ENCODE data around the gene UGP2.

Gene UGP2

DNA sequence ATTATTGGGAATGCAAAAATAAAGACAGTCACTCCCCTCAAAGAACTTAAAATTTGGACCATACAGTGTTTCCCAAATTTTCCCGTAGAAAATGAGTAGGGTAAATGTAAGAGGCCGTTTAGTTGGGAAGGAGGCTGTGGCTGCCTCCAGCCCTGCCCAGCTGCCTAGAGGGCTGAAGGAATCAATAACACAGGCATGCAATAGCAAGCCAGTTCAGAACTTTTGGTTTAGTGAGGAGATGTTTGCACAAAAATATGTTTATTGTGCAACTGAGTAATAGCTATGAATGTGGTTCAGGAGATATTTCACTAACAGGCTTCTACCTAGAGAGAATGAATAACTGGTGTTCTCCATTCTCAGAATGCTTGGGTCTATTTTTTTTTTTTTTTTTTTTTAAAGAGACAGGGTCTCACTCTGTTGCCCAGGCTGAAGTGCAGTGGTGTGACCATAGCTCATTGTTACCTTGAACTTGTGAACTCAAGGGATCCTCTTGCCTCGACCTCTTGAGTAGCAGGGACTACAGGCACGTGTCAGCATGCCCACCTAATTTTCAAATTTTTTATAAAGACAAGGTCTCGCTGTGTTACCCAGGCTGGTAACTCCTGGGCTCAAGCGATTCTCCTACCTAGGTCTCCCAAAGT is 23.6 kb downstream of the UGP2 start:
- DNase-seq (ENCODE audit: low spot score) = peak; percentile 45

GRCh38 chr2:63866009-63866709 is 24.5 kb downstream of the UGP2 start:
- DNase-seq (ENCODE audit: low spot score) = no peak

DNA sequence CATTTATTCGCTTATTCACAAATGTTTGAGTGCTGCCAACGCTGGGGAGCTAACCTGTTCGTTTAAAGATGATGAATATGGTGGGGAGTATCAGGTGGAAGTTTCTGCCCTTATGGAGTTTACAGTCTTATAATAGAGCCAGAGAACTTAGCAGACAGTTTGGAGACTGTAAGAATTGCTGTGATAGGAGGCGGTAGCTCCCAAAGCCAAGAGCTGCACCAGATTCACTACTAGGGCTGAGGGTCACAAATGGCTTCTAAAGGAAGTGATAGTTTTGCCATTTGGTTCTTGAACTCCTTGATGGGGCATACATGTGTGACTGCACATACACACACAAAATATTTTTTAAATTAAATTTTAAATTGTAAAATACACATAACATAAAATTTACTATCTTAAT is 29.0 kb downstream of the UGP2 start:
- DNase-seq (ENCODE audit: low spot score) = no peak

GRCh38 chr2:63871864-63872263 is 30.2 kb downstream of the UGP2 start:
- DNase-seq (ENCODE audit: low spot score) = no peak

DNA sequence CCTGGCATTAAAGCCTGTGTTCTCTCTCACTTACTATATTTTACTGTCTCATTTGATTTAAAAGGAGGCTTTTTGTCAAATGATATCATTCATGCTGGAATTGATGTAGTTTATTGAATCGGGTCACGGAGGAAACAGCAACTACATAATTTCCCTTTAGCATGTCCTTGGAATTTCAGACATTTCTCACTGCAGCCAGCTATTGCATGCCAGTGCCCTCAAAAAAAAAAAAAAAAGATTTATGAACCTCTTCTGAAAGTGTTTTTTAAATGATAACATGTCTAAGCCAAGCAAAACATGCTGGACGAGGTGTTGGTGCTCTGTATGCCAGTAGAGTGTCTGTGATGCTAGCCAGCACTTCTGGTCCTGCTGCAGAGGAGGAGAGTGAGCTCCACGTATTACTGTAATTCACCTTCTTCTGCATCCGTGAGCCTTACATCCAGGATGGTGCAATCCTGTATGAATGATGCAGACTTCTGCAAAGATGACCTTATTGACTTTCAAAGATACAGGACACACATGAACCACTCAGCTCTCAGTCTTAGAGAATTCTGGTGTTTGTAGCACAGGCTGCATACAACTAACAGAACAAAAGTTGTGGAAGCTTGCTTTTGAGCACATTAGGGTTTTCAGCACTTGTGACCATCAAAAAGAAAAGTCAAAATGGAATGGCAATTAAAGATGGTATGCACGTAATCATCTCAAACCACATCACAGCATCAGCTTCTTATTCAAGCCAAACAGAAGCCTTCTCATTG is 31.1 kb downstream of the UGP2 start:
- no peak for DNase-seq (ENCODE audit: low spot score)

DNA sequence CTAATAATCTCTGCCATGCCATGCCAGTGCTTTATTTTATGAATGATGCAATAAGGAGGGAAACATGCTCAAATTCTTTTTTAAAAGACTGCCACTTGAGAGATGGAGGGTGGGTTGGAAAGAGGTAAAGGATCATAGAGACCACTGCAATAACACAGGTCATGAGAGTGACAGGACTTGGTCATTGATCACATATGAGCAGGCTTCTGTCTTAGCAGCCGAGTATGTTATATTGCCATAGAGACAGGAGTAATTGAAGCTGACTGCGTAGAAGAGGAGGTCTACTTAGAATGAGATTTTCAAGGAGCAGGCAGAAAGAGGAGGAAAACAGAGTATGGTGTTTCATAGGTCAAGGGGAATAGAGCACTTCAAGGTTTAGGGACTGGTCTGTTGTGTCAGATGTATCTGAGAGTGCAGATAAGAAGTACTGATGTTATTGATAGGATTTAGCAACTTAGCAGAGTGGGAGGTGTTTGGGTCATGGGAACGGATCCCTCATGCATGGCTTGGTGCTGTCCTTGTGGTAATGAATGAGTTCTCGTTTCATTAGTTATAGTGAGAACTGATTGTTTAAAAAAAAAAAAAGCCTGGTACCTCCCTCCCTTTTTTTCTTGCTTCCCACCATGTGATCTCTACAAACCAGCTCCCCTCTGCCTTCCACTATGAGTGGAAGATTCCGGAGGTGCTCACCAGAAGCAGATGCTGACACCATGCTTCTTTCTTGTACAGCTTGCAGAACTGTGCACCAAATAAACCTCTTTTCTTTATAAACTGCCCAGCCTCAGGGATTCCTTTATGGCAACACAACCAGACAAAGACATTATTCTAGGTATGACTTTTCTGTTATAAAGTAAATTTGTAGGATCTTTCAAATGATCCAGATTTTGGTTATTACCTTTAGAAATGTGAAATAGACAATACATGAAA is 32.8 kb downstream of the UGP2 start:
- DNase-seq (ENCODE audit: low spot score) = no peak

GRCh38 chr2:63875131-63875527 is 33.4 kb downstream of the UGP2 start:
- no peak for DNase-seq (ENCODE audit: low spot score)

- no peak for DNase-seq (ENCODE audit: low spot score)
Observed at GRCh38 chr2:63875559-63876245, 34.0 kb downstream of the UGP2 start.

- DNase-seq (ENCODE audit: low spot score) = no peak
Observed at GRCh38 chr2:63876311-63876710, 34.6 kb downstream of the UGP2 start.

GRCh38 chr2:63878486-63878885 is 36.8 kb downstream of the UGP2 start:
- no peak for DNase-seq (ENCODE audit: low spot score)

DNA sequence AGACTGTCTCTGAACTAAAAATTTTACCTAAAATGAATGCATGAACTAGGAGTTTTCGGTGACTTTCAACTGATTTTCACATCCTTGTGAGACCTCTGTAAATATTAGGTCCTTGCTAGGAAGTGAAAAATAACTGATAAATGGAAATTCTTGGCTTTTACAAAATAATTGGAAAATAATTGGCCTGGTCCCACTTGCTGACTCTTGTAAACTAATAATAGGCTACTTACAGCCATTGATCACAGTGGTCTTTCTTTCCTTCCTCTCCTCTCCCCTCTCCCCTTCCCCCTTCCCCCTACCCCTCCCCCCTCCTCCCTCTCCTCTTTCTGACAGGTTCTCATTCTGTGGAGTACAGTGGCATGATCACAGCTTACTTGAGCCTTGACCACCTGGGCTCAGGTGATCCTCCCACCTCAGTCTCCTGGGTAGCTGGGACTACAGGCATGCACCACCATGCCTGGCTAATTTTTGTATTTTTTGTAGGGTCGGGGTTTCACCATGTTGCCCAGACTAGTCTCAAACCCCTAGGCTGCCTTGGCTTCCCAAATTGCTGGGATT is 38.3 kb downstream of the UGP2 start:
- no peak for DNase-seq (ENCODE audit: low spot score)

- DNase-seq (ENCODE audit: low spot score) = no peak
Observed at GRCh38 chr2:63880625-63881024, 38.9 kb downstream of the UGP2 start.

DNA sequence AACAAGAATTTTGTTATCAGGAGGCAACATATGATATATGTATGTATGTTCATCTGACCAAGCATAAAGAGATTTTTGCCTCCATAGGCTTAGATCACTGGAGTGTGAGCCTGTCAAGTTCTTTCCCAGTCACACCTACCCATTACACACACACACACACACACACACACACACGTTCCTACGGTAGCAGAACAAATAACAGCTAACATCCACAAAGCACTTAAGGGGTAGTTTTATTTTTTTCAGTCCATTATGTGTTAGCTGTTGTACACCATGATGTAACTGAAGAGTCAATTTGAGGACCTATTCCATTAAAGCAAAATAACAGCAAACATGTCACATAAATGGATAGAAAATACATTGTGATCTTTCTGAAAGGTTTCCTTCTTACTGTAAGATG is 39.5 kb downstream of the UGP2 start:
- no peak for DNase-seq (ENCODE audit: low spot score)

- no peak for DNase-seq (ENCODE audit: low spot score)
Observed at GRCh38 chr2:63882395-63883105, 40.9 kb downstream of the UGP2 start.

DNA sequence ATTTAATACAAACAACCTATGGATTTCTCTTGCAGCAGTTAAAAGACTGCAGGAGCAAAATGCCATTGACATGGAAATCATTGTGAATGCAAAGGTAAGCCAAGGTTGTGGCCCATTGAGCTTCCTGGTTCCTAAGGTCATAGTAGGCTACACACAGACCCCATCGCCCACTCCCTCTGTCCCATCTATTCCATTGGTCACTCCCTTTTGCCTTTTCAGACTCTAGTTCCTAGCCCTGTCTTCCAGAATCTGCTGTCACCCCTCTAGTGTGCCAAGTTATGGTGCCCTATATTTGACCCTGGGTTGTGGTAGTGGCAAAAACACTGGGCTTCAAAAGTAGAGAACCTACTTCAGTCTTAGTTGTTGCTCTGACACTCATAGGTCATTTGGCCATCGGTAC is 44.7 kb downstream of the UGP2 start:
- no peak for DNase-seq (ENCODE audit: low spot score)

GRCh38 chr2:63888053-63888452 is 46.4 kb downstream of the UGP2 start:
- DNase-seq (ENCODE audit: low spot score) = no peak

GRCh38 chr2:63888490-63889402 is 47.0 kb downstream of the UGP2 start:
- peak; percentile 48 for DNase-seq (ENCODE audit: low spot score)

DNA sequence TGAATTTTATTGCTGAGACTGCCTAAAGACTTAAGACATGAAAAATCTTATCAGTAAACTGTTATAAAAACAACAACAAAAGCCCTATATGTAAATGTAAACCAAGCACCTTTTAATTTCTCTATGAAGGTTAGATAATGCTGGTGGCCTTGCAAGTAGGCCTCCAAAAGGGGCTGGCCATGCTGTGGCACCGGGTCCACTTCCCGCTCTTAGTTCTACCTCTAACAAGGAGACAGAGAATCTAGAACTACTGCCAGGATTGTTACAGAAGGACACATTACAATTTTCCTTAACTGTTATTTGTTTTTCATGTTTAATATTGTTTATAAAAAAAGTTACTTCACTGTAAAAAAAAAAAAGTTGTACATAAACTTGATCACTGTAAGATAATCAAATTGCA is 49.0 kb downstream of the UGP2 start:
- DNase-seq (ENCODE audit: low spot score) = no peak

- DNase-seq (ENCODE audit: low spot score) = no peak
Observed at GRCh38 chr2:63891488-63892030, 49.9 kb downstream of the UGP2 start.

Data from AG08396 (cell line).